Measurements from ENCODE around the gene SMAGP. TPM values are rescaled to one million over a fixed set of nuclear protein-coding genes. Genes with fewer than 3 reads are reported as not detected.
"Not testable (repeated sequence)": the region's sequence is repeated elsewhere in the genome, so short reads cannot be mapped to it uniquely, and the experiment has no call there.

Gene SMAGP
- total and polyA plus RNA-seq, 4 donors = 2.4 to 6.4 (median 4.2) TPM

- no peak overlapping the region for H3K4me3 ChIP-seq (ENCODE audit: low read depth in 1 of 3, low read length in 3 of 3)
- H3K36me3 ChIP-seq (ENCODE audit: control insufficient read depth in 4 of 4, insufficient read depth in 3 of 4, low read depth in 1 of 4, low read length in 3 of 4) = no peaks in the 10 kb centered on the region
- no peak for TF ChIP-seq NR2F2 (IDR thresholded peaks at IDR 0.05)
- TF ChIP-seq, protein P1, sequence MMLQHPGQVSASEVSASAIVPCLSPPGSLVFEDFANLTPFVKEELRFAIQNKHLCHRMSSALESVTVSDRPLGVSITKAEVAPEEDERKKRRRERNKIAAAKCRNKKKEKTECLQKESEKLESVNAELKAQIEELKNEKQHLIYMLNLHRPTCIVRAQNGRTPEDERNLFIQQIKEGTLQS (IDR thresholded peaks at IDR 0.05) = no peak
- no peak for TF ChIP-seq FOXA2 (IDR thresholded peaks at IDR 0.05)
- TF ChIP-seq SP1 (IDR thresholded peaks at IDR 0.05) = no peak
- no peak for TF ChIP-seq RXRA (IDR thresholded peaks at IDR 0.05)
- no peak for TF ChIP-seq TAF1 (conservative IDR thresholded peaks at IDR 0.05)
- no peak for TF ChIP-seq HNF4G (IDR thresholded peaks at IDR 0.05)
- TF ChIP-seq EGR1 (IDR thresholded peaks at IDR 0.05; ENCODE audit: low read depth in 2 of 2) = no peak
- TF ChIP-seq, protein P2, sequence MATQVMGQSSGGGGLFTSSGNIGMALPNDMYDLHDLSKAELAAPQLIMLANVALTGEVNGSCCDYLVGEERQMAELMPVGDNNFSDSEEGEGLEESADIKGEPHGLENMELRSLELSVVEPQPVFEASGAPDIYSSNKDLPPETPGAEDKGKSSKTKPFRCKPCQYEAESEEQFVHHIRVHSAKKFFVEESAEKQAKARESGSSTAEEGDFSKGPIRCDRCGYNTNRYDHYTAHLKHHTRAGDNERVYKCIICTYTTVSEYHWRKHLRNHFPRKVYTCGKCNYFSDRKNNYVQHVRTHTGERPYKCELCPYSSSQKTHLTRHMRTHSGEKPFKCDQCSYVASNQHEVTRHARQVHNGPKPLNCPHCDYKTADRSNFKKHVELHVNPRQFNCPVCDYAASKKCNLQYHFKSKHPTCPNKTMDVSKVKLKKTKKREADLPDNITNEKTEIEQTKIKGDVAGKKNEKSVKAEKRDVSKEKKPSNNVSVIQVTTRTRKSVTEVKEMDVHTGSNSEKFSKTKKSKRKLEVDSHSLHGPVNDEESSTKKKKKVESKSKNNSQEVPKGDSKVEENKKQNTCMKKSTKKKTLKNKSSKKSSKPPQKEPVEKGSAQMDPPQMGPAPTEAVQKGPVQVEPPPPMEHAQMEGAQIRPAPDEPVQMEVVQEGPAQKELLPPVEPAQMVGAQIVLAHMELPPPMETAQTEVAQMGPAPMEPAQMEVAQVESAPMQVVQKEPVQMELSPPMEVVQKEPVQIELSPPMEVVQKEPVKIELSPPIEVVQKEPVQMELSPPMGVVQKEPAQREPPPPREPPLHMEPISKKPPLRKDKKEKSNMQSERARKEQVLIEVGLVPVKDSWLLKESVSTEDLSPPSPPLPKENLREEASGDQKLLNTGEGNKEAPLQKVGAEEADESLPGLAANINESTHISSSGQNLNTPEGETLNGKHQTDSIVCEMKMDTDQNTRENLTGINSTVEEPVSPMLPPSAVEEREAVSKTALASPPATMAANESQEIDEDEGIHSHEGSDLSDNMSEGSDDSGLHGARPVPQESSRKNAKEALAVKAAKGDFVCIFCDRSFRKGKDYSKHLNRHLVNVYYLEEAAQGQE (IDR thresholded peaks at IDR 0.05) = no peak
- no peak for TF ChIP-seq RAD21 (IDR thresholded peaks at IDR 0.05)
- TF ChIP-seq, protein P3, sequence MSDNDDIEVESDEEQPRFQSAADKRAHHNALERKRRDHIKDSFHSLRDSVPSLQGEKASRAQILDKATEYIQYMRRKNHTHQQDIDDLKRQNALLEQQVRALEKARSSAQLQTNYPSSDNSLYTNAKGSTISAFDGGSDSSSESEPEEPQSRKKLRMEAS (IDR thresholded peaks at IDR 0.05) = no peak
- TF ChIP-seq YY1 (IDR thresholded peaks at IDR 0.05) = no peak
- TF ChIP-seq, protein P4, sequence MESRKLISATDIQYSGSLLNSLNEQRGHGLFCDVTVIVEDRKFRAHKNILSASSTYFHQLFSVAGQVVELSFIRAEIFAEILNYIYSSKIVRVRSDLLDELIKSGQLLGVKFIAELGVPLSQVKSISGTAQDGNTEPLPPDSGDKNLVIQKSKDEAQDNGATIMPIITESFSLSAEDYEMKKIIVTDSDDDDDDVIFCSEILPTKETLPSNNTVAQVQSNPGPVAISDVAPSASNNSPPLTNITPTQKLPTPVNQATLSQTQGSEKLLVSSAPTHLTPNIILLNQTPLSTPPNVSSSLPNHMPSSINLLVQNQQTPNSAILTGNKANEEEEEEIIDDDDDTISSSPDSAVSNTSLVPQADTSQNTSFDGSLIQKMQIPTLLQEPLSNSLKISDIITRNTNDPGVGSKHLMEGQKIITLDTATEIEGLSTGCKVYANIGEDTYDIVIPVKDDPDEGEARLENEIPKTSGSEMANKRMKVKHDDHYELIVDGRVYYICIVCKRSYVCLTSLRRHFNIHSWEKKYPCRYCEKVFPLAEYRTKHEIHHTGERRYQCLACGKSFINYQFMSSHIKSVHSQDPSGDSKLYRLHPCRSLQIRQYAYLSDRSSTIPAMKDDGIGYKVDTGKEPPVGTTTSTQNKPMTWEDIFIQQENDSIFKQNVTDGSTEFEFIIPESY (IDR thresholded peaks at IDR 0.05) = no peak
- no peak for TF ChIP-seq HNF4A (conservative IDR thresholded peaks at IDR 0.05)
- H3K9me3 ChIP-seq (ENCODE audit: control insufficient read depth in 4 of 4, low read length in 3 of 4) = no peaks in the 10 kb centered on the region
- no peaks in the 10 kb centered on the region for H3K4me1 ChIP-seq (ENCODE audit: control insufficient read depth in 4 of 4, insufficient read depth in 4 of 4, low read length in 3 of 4)
- DNase-seq (ENCODE audit: low spot score) = no peak
- no peak overlapping the region for H3K9ac ChIP-seq (ENCODE audit: low read depth in 1 of 2, low read length in 2 of 2)
- 95% methylated on average over 1 of the region's 1 CpG for WGBS
- no peaks in the 10 kb centered on the region for H3K27me3 ChIP-seq (ENCODE audit: control insufficient read depth in 4 of 4, insufficient read depth in 4 of 4, low read length in 3 of 4)
- H3K27ac ChIP-seq (ENCODE audit: low read depth in 1 of 2, low read length in 2 of 2) = no peak overlapping the region
These were observed 42.3 kb downstream of the SMAGP start for GRCh38 chr12:51227962-51228361.

DNA sequence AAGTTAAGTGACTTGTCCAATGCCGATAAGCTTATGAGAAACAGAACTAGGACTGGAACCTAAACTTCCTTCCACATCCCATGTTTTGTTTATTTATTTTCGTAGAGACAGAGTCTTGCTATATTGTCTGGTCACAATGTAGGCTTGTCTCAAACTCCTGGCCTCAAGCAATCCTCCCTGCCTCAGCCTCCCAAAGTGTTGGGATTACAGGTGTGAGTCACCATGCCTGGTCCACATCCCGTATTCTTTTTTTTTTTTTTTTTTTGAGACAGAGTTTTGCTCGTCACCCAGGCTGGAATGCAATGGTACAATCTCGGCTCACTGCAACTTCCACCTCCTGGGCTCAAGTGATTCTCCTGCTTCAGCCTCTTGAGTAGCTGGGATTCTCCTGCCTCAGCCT, 43.1 kb downstream of the SMAGP start:
- H3K27ac ChIP-seq (ENCODE audit: low read depth in 1 of 2, low read length in 2 of 2); H3K36me3 ChIP-seq (ENCODE audit: control insufficient read depth in 4 of 4, insufficient read depth in 3 of 4, low read depth in 1 of 4, low read length in 3 of 4); H3K9ac ChIP-seq (ENCODE audit: low read depth in 1 of 2, low read length in 2 of 2); H3K9me3 ChIP-seq (ENCODE audit: control insufficient read depth in 4 of 4, low read length in 3 of 4); H3K4me3 ChIP-seq (ENCODE audit: low read depth in 1 of 3, low read length in 3 of 3); H3K27me3 ChIP-seq (ENCODE audit: control insufficient read depth in 4 of 4, insufficient read depth in 4 of 4, low read length in 3 of 4); DNase-seq (ENCODE audit: low spot score); H3K4me1 ChIP-seq (ENCODE audit: control insufficient read depth in 4 of 4, insufficient read depth in 4 of 4, low read length in 3 of 4): not testable (repeated sequence)
- WGBS = 88% methylated on average over 5 of the region's 5 CpGs

DNA sequence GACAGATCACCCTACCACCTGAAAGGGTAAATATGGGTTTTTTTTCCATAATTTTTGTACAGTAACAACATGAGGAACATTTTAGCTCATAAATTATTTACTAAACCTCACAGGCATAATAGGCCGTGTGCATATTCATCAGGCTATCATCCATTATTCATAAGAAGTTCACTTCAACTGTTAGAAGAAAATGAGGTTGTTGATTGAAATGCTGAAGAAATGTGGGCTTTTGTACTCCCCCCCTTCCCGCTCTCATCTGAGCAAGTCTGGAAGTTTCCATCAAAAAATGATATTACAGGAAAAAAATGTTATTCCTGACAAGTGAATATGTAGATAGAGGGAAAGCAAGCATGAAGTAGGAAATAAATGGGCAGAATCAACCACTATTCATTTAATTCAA, 44.4 kb downstream of the SMAGP start:
- H3K27me3 ChIP-seq (ENCODE audit: control insufficient read depth in 4 of 4, insufficient read depth in 4 of 4, low read length in 3 of 4) = no peaks in the 10 kb centered on the region
- no peak overlapping the region for H3K4me3 ChIP-seq (ENCODE audit: low read depth in 1 of 3, low read length in 3 of 3)
- TF ChIP-seq HNF4A (conservative IDR thresholded peaks at IDR 0.05) (no peak), YY1 (IDR thresholded peaks at IDR 0.05) (no peak), SP1 (IDR thresholded peaks at IDR 0.05) (no peak), RAD21 (IDR thresholded peaks at IDR 0.05) (no peak), RXRA (IDR thresholded peaks at IDR 0.05) (no peak)
- H3K27ac ChIP-seq (ENCODE audit: low read depth in 1 of 2, low read length in 2 of 2) = no peak overlapping the region
- no peaks in the 10 kb centered on the region for H3K9me3 ChIP-seq (ENCODE audit: control insufficient read depth in 4 of 4, low read length in 3 of 4)
- no peak overlapping the region for H3K9ac ChIP-seq (ENCODE audit: low read depth in 1 of 2, low read length in 2 of 2)
- H3K4me1 ChIP-seq (ENCODE audit: control insufficient read depth in 4 of 4, insufficient read depth in 4 of 4, low read length in 3 of 4) = peaks cover 0 to 3% (median 0%) of the 10 kb centered on the region in 4 donors
- no peak for DNase-seq (ENCODE audit: low spot score)
- WGBS = 96% methylated on average over 2 of the region's 2 CpGs
- H3K36me3 ChIP-seq (ENCODE audit: control insufficient read depth in 4 of 4, insufficient read depth in 3 of 4, low read depth in 1 of 4, low read length in 3 of 4) = no peaks in the 10 kb centered on the region

All from liver (tissue), 9 donors.